ENCODE measurements around the gene PIK3AP1.

PIK3AP1 gene

GRCh38 chr10:96641396-96642295 lies 78.7 kb downstream of the PIK3AP1 start:
- no peak for ATAC-seq

- ATAC-seq, result no peak
Observed at GRCh38 chr10:96639899-96640298, 80.4 kb downstream of the PIK3AP1 start.

DNA sequence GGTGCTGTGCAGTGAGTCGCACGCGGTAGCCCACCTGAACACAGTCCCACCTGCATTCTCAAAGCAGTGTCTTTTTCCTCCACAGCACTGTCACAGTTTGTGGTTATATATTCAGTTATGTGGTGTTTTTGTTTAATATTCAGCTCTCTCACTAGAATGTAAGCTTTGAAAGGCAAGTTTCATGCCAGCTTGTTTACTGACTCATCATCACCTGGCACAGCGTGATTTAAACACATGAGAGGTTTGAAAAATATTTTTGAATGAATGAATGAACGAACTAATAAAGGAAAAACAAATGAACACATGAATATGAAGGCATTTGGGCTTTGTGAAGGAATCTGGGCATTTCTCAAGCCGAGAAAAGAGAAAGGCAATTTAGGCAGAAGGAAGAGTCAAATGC lies 81.6 kb downstream of the PIK3AP1 start:
- no peak for ATAC-seq

DNA sequence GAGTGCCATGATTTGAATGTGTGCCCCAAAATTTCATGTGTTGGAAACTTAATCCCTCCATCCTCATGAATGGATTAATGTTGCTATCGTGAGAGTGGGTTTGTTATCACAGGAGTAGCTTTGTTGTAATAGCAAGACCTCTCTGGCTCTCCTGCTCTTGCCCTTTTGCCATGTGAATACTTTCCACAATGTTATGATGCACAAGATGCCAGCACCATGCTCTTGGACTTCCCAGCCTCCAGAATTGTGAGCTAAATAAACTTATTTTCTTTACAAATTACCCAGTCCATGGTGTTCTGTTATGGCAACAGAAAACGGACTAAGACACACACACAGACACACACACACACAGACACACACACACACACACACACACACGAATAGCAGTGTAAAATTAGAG lies 82.2 kb downstream of the PIK3AP1 start:
- ATAC-seq, result no peak

- no peak for ATAC-seq
Observed at GRCh38 chr10:96637709-96638108, 82.6 kb downstream of the PIK3AP1 start.

GRCh38 chr10:96636551-96636950 lies 83.8 kb downstream of the PIK3AP1 start:
- no peak for ATAC-seq

GRCh38 chr10:96632974-96633710 lies 87.2 kb downstream of the PIK3AP1 start:
- ATAC-seq, result no peak

- ATAC-seq, result no peak
Observed at GRCh38 chr10:96627292-96627691, 93.0 kb downstream of the PIK3AP1 start.

DNA sequence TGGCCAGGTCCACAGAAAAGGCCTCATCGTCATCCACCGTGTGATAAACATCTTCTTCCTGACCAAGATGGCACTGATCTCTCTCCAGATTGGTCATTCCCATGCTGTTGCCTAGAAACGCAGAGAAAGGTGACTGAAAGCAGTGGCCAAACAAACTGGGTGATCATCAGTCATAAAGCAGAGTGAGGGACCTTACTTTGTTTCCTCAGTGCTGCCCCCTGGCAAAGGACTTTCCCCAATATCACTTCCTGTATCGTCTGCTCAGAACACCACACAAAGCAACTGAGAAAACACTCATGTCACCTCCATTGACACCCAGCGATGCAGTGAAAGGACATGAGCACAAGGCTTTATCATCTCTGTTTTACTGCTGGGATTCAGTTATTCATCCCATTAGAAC lies 93.5 kb downstream of the PIK3AP1 start:
- no peak for ATAC-seq

- no peak for ATAC-seq
Observed at GRCh38 chr10:96625173-96625572, 95.1 kb downstream of the PIK3AP1 start.

GRCh38 chr10:96622013-96622787 lies 98.1 kb downstream of the PIK3AP1 start:
- ATAC-seq, result no peak

DNA sequence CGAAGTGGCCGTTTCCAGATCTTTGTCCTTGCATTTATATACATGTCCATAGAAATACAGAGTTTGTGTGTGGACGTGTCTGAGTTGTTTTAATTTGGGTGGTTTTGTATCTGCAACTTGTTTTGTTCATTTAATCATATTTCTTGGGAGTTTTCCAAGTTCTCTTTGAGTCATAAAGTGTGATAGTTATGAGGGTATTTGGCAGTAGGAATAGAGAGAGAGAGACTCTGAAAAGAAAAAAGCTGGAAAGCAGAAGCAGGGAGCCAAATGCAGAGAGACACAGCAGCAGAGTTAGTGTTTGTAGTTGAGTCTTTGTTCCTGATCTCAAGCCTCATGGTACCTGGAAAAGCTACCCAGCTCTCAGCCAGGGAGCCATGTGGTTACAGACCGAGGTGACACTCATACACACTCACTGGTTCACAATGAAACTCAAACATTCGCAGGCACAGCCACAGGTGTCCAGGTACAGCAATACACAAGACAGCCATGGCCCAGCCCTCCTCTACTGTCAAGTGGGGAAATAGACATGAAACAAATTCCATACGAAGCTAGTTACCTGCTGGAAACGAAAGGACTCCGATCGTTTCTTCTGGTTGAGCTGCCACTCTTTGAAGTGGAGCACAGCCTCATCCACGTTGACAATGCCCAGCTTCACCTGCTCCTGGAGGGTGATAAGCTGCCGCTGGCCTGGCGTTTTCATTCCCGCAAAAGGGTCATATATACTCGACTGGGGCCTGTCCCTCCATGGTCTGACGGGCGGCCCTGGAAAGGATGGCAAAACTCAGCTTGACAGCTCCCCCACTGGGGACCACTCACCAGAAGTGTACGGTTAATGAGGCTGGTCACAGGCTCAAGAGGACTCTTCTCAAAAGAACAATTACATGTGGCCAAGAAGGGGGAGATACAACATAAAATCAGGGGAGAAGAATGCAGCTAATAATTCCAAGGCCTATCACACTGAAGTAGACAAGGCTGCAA lies 100.2 kb downstream of the PIK3AP1 start:
- ATAC-seq, result no peak

- no peak for ATAC-seq
Observed at GRCh38 chr10:96619120-96619519, 101.2 kb downstream of the PIK3AP1 start.

- no peak for ATAC-seq
Observed at GRCh38 chr10:96618653-96619052, 101.7 kb downstream of the PIK3AP1 start.

- ATAC-seq, result no peak
Observed at GRCh38 chr10:96616961-96617360, 103.4 kb downstream of the PIK3AP1 start.

DNA sequence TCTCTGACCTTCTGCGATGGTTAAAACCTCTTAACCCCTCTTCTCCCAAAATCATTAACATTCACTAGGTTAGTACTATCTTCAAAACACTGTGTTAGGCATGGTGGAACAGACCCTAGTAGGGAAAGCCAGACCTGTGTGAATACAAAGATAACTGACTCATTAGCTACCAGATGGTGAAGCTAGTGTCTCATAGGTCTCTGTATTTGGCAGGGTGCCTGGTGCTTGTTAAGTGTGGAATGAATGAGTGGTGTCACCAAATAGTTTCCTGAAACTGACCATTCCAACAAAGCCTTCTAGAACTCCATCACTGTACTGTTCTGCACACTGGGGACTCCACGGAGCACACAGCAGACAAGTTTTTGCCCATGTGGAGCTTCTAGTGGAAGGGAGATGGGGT lies 105.8 kb downstream of the PIK3AP1 start:
- no peak for ATAC-seq

DNA sequence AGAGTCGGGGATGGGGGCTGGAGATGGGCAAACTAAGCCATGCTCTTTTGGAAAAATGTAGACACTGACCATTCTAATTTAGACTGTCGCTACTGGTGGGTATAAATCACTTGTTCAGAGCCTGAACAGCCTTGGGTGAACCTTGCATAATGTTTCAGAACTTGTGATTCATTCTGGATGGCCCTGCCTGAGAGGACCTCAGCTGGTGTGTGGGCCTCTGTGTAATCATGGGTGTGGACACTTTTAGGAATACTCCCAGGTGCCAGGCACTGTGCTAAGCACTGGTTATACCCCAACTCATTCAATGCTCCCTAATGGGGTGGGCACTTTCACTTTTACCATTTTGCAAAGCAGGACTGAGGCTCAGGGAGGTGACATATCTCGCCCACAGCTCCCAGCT lies 106.7 kb downstream of the PIK3AP1 start:
- no peak for ATAC-seq

DNA sequence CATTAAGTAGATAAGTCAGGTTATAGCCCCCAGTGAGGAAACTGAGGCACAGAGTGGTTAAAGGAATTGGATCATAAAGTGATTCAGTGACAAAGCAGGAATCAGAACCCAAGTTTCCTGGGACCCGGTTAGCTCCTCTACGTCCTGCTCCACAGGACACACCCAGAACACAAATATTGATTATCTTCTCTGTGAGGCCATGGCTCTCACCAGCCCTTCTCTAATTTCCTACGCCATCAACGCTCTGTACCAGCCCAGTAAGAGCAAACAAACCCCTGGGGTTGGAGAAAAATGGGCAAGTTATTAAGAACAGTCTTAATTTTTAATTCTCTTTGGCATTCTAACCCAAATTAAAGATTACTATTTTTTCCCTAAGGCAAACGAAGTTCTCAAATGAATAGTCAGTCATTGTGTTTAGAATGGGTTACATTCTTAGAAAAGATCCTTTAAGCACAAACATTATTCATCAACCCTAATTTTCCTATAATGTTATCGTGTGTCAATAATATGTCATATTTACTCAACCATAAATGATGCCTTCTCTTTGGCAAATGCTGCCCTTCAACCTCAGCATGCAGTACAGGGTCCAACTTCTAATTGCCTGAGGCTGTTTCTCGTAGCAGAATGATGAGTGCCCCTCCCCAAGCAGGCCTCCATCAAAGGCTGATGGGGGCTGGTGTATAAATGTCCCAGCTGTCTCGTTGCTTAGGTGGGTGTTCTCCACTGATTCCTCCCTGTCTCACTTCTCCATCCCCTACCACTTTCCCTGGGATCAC lies 108.1 kb downstream of the PIK3AP1 start:
- no peak for ATAC-seq

DNA sequence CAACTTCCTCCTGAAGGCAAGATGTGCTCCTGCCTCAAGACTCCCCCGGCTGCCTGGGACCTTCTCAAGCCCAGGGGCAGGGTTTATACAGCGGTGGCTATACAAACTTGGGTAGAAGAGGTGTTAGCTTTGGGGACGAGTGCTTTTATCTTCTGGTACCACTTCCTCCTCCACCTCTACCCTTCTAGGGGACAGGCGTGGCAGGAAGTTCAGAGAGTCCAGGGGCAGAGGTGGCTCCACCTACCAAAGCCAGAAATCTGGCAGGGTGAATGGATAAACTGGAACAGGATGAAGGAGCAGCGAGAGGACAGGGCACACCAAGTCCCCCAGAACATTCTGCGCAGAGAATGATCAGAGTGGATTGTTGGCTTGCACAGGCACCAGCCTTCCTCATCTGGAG lies 109.5 kb downstream of the PIK3AP1 start:
- no peak for ATAC-seq

DNA sequence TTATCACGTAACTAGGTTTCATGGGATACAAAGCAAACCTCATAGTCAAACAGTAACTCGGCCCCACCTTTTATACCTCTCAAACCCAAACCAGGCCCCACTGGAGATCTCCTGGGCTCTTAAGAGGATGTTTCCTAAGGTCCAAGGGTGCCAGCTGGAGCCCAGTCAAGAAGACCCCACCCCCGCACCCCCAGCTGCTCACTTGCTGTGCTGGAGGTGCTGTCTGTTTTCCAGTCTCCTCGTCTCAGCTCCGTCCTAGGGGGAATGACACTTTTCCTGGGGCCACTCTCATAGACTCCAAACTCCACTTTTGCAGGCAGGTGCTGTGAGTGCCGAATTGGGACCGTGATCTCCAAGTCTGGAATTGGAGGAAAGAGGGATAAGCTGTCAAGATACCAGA lies 110.8 kb downstream of the PIK3AP1 start:
- ATAC-seq, result no peak

- no peak for ATAC-seq
Observed at GRCh38 chr10:96608805-96609204, 111.5 kb downstream of the PIK3AP1 start.
